Colonic mucosa (tissue), 4 donors: ENCODE measurements around the gene TDRD9. TPM values are rescaled to one million over a fixed set of nuclear protein-coding genes. Genes with fewer than 3 reads are reported as not detected.

Experiments used
- DNase-seq: peaks from one replicate; pipeline ENCODE4 v3.0.0-alpha.2; 2020
- H3K27ac ChIP-seq: fragments of 200-600 bp; one replicate; pipeline ENCODE4 v1.8.0; 2021
- H3K27me3 ChIP-seq: fragments of 200-600 bp; one replicate; pipeline ENCODE4 v1.8.0; 2021
- H3K36me3 ChIP-seq: fragments of 200-600 bp; one replicate; pipeline ENCODE4 v1.8.0; 2021
- H3K4me1 ChIP-seq: fragments of 200-600 bp; one replicate; pipeline ENCODE4 v1.8.0; 2021; ENCODE audit warnings: mild to moderate bottlenecking
- H3K4me3 ChIP-seq: fragments of 200-600 bp; one replicate; pipeline ENCODE4 v1.8.0; 2021
- H3K9ac ChIP-seq, 2 donors: one replicate each; pipeline ENCODE4 v1.7.0; 2013; ENCODE audit warnings: control low read depth in 2 of 2, low read depth in 2 of 2, low read length in 2 of 2
- H3K9me3 ChIP-seq: fragments of 200-600 bp; one replicate; pipeline ENCODE4 v1.8.0; 2021
- CTCF ChIP-seq: fragments of 200-600 bp; IDR thresholded peaks from one replicate; pipeline ENCODE4 v1.8.0; 2022; ENCODE audit warnings: antibody characterized with exemption, mild to moderate bottlenecking
- intact Hi-C: fragments of 100-400 bp; cut with DNase I; formaldehyde crosslinking; loops from one replicate; pipeline ENCODE4 v1.14.1; 2022
- total RNA-seq, 2 donors: library from RNA; stranded (reverse); fragmentation: NEBNext Ultra II Directional in 1 of 2; extraction: Animal tissue kit (Norgen Biotek cat#: 25700) in 1 of 2; gene quantifications; one replicate each; pipeline ENCODE4 v1.2.1, GENCODE V29; 2021
- donor health status: healthy.
- donor health status: DM: no; HTN: no; CAD: no.
- donor health status: DM: no; HTN: no; CAD: no.

Gene TDRD9
- total RNA-seq, 2 donors from 2014 or later = 0.44 to 1.1 TPM

DNA sequence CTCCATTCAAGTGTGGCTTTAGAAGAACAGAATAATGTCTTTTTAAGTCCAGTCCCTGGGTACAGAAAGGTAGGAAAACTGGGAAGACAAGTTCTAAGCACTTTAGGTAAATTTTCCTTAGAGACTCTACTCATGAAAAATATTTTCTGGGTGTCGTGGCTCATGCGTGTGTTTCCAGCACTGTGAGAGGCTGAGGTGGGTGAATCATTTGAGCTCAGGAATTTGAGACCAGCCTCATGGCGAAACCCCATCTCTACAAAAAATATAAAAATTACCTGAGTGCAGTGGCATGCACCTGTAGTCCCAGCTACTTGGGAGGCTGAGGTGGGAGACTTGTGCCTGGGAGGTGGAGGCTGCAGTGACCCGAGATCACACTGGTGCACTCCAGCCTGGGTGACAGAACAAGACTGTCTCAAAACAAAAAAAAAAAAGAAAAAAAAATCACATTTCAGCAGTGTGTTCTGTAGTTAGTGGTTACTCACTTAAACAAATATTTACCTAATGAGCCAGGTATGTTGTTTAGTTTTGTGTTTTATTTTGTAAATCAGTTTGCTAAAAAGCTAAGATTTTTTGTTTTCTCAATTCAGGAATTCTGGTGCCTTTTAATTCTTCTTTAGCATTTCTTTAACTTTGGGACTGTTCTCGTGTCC, 66.4 kb downstream of the TDRD9 start:
- H3K36me3 ChIP-seq = no peaks in the 10 kb centered on the region
- no peak overlapping the region for H3K9ac ChIP-seq
- DNase-seq = no peak
- TF ChIP-seq CTCF = no peak
- H3K4me3 ChIP-seq = no peak overlapping the region
- intact Hi-C loops = no loop called here
- no peak overlapping the region for H3K27ac ChIP-seq
- H3K9me3 ChIP-seq = no peaks in the 10 kb centered on the region
- H3K4me1 ChIP-seq = no peaks in the 10 kb centered on the region
- no peaks in the 10 kb centered on the region for H3K27me3 ChIP-seq

DNA sequence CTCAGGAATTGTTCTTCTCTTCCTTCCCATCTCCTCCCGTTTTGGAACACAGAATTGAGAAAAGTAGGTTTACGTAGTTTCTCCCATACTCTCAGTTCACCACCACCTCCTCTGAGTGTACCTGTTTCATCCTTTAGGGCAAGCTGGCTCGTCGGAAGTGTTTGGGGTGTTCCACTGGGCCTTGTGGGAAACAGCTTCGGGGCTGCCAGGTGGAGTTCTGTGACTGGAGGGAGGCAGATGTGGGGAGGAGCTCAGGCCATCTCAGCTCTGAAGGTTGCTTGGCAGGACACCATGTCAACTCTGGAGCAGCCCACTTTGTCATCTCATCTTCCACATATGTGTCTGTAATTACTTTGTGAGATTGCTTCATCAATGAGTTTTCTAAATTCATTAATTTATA, 67.6 kb downstream of the TDRD9 start:
- no peaks in the 10 kb centered on the region for H3K36me3 ChIP-seq
- intact Hi-C loops = no loop called here
- DNase-seq = no peak
- no peak overlapping the region for H3K27ac ChIP-seq
- no peak overlapping the region for H3K4me3 ChIP-seq
- no peak overlapping the region for H3K9ac ChIP-seq
- H3K27me3 ChIP-seq = no peaks in the 10 kb centered on the region
- TF ChIP-seq CTCF = no peak
- no peaks in the 10 kb centered on the region for H3K4me1 ChIP-seq
- no peaks in the 10 kb centered on the region for H3K9me3 ChIP-seq

DNA sequence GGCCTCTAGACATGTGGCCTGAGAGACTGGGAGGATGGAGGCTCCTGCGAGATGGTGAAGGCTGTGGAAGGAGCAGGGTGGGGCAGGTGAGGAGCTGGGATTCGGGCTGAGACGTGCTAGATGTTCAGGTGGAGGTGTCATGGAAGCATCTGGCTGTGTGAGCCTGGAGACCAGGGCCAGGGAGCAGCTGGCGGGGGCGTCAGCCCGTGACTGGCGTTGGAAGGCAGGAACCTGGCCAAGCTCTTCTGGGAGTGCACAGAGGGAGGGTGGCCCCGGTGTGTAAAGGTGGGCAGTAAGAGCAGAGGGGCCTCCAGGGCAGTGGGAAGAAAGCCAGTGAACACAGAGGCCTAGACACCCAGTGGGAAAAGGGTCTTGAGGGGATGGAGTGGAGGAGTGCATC, 69.1 kb downstream of the TDRD9 start:
- no peaks in the 10 kb centered on the region for H3K9me3 ChIP-seq
- no peaks in the 10 kb centered on the region for H3K27me3 ChIP-seq
- no peak overlapping the region for H3K27ac ChIP-seq
- no peak for DNase-seq
- TF ChIP-seq CTCF = no peak
- H3K4me3 ChIP-seq = no peak overlapping the region
- no peak overlapping the region for H3K9ac ChIP-seq
- H3K36me3 ChIP-seq = no peaks in the 10 kb centered on the region
- intact Hi-C loops = no loop called here
- H3K4me1 ChIP-seq = no peaks in the 10 kb centered on the region

GRCh38 chr14:103998027-103998426, 69.8 kb downstream of the TDRD9 start:
- intact Hi-C loops = no loop called here
- no peak overlapping the region for H3K27ac ChIP-seq
- no peak overlapping the region for H3K9ac ChIP-seq
- H3K9me3 ChIP-seq = no peaks in the 10 kb centered on the region
- H3K27me3 ChIP-seq = no peaks in the 10 kb centered on the region
- no peak for TF ChIP-seq CTCF
- no peaks in the 10 kb centered on the region for H3K36me3 ChIP-seq
- H3K4me3 ChIP-seq = no peak overlapping the region
- no peaks in the 10 kb centered on the region for H3K4me1 ChIP-seq
- DNase-seq = no peak

GRCh38 chr14:103999795-104000440, 71.7 kb downstream of the TDRD9 start:
- Histone ChIP-seq H3K9ac (no peak overlapping the region), H3K27ac (no peak overlapping the region), H3K36me3 (no peaks in the 10 kb centered on the region), H3K27me3 (no peaks in the 10 kb centered on the region), H3K4me3 (no peak overlapping the region), H3K4me1 (no peaks in the 10 kb centered on the region), H3K9me3 (no peaks in the 10 kb centered on the region)
- intact Hi-C loops = no loop called here
- no peak for DNase-seq
- no peak for TF ChIP-seq CTCF
